IMR-90 (cell line): ENCODE measurements around the gene KLHL29. TPM values are rescaled to one million over a fixed set of nuclear protein-coding genes. Genes with fewer than 3 reads are reported as not detected.

Source experiments
- ATAC-seq: fragments of 200-7000 bp; cut with Tn5 transposase; 2 replicates; pipeline ENCODE4 v1.9.1; 2020; ENCODE audit warnings: low read depth, mild to moderate bottlenecking, moderate library complexity
- BruUV-seq: library from RNA; stranded (reverse); fragments of 400-500 nt; replicated peaks from 2 replicates; lab custom pipeline; 2021; lab: Mats Ljungman, UMichigan
- CTCF ChIA-PET: fragments of 300-600 bp; formaldehyde crosslinking; extraction: SDS; loops from one replicate; lab custom pipeline; 2021; ENCODE audit warnings: antibody characterized with exemption; lab: Yijun Ruan, JAX
- POLR2A ChIA-PET: fragments of 300-600 bp; sonication (Branson Sonifier 250); formaldehyde crosslinking; loops from one replicate; lab custom pipeline; 2022; ENCODE audit warnings: antibody characterized with exemption; ENCODE audit not compliant: unreplicated experiment; lab: Charles Lee
- DNase-seq: peaks from one replicate; pipeline ENCODE4 v3.0.0; 2013
- H2AFZ ChIP-seq: replicated peaks from 2 replicates; pipeline ENCODE3; 2013; ENCODE audit warnings: low read length, mild to moderate bottlenecking; ENCODE audit not compliant: poor library complexity
- H2AK5ac ChIP-seq: 2 replicates; pipeline ENCODE4 v1.6.1; 2013; ENCODE audit warnings: low read depth, low read length, inconsistent platforms
- H2AK9ac ChIP-seq: replicated peaks from 2 replicates; pipeline ENCODE3; 2013; ENCODE audit warnings: mild to moderate bottlenecking, low read depth, low read length, moderate library complexity; ENCODE audit not compliant: poor library complexity
- H2BK120ac ChIP-seq: 2 replicates; pipeline ENCODE4 v1.6.1; 2013; ENCODE audit warnings: low read depth, low read length, inconsistent platforms
- H2BK15ac ChIP-seq: 3 replicates; pipeline ENCODE4 v1.6.1; 2013; ENCODE audit warnings: low read depth, low read length, inconsistent platforms
- H2BK20ac ChIP-seq: 2 replicates; pipeline ENCODE4 v1.6.1; 2013; ENCODE audit warnings: low read depth, mild to moderate bottlenecking, inconsistent platforms, low read length, moderate library complexity
- H2BK5ac ChIP-seq: 2 replicates; pipeline ENCODE4 v1.6.1; 2013; ENCODE audit warnings: mild to moderate bottlenecking, low read depth, low read length, inconsistent platforms; ENCODE audit not compliant: poor library complexity, severe bottlenecking
- H3K14ac ChIP-seq: replicated peaks from 2 replicates; pipeline ENCODE4 v1.6.1; 2013; ENCODE audit warnings: low read depth, low read length, inconsistent platforms
- H3K18ac ChIP-seq: 2 replicates; pipeline ENCODE4 v1.6.1; 2013; ENCODE audit warnings: low read depth, low read length, control low read depth
- H3K23ac ChIP-seq: 2 replicates; pipeline ENCODE4 v1.6.1; 2013; ENCODE audit warnings: low read depth, low read length, inconsistent platforms
- H3K27ac ChIP-seq: 2 replicates; pipeline ENCODE4 v1.5.1; 2013; ENCODE audit warnings: mild to moderate bottlenecking, control low read depth, low read length; ENCODE audit not compliant: insufficient read depth
- H3K27me3 ChIP-seq: 2 replicates; pipeline ENCODE4 v1.6.1; 2013; ENCODE audit warnings: low read length; ENCODE audit not compliant: control insufficient read depth, insufficient read depth
- H3K36me3 ChIP-seq: 2 replicates; pipeline ENCODE4 v1.6.1; 2013; ENCODE audit warnings: low read length, mixed read lengths; ENCODE audit not compliant: control insufficient read depth, insufficient read depth
- H3K4ac ChIP-seq: 2 replicates; pipeline ENCODE4 v1.6.1; 2013; ENCODE audit warnings: low read depth, low read length, inconsistent platforms
- H3K4me1 ChIP-seq: 2 replicates; pipeline ENCODE4 v1.6.1; 2013; ENCODE audit warnings: low read length, mixed read lengths; ENCODE audit not compliant: control insufficient read depth, insufficient read depth
- H3K4me2 ChIP-seq: 2 replicates; pipeline ENCODE4 v1.6.1; 2013; ENCODE audit warnings: low read depth, mild to moderate bottlenecking, control low read depth, low read length, moderate library complexity
- H3K4me3 ChIP-seq: 2 replicates; pipeline ENCODE4 v1.5.1; 2013; ENCODE audit warnings: low read depth, mild to moderate bottlenecking, control low read depth, low read length, moderate library complexity; ENCODE audit not compliant: insufficient read depth
- H3K56ac ChIP-seq: 2 replicates; pipeline ENCODE4 v1.6.1; 2013; ENCODE audit warnings: low read length, inconsistent platforms; ENCODE audit not compliant: insufficient read depth; ENCODE audit errors: extremely low read depth
- H3K79me1 ChIP-seq, 2 experiments: 2 replicates each; pipeline ENCODE4 v1.6.1; 2013; ENCODE audit warnings: low read length in 2 of 2, inconsistent platforms in 1 of 2, low read depth in 1 of 2
- H3K9ac ChIP-seq: 2 replicates; pipeline ENCODE4 v1.6.1; 2013; ENCODE audit warnings: low read depth, low read length, control low read depth
- H3K9me1 ChIP-seq: 2 replicates; pipeline ENCODE4 v1.6.1; 2013; ENCODE audit warnings: low read length, inconsistent platforms; ENCODE audit not compliant: insufficient read depth
- H3K9me3 ChIP-seq: 2 replicates; pipeline ENCODE4 v1.6.1; 2013; ENCODE audit warnings: low read length; ENCODE audit not compliant: control insufficient read depth, insufficient read depth
- H4K20me1 ChIP-seq: 2 replicates; pipeline ENCODE4 v1.6.1; 2013; ENCODE audit warnings: low read length, inconsistent platforms; ENCODE audit not compliant: insufficient read depth
- H4K5ac ChIP-seq: 2 replicates; pipeline ENCODE4 v1.6.1; 2013; ENCODE audit warnings: mild to moderate bottlenecking, low read depth, low read length, control low read depth
- H4K8ac ChIP-seq, 2 experiments: 2 replicates each; pipeline ENCODE4 v1.6.1; 2013; ENCODE audit warnings: low read depth in 2 of 2, low read length in 2 of 2, control low read depth in 1 of 2, inconsistent platforms in 1 of 2
- H4K91ac ChIP-seq: 2 replicates; pipeline ENCODE4 v1.6.1; 2013; ENCODE audit warnings: low read depth, low read length, inconsistent platforms; ENCODE audit not compliant: insufficient read depth
- CTCF ChIP-seq: conservative IDR thresholded peaks from 2 replicates; pipeline ENCODE4 v1.5.1; 2012; ENCODE audit warnings: mild to moderate bottlenecking, low read depth, low read length, improper control_type of control experiment
- WGBS, 2 experiments: methylation state at CpG; one replicate each; pipeline versions ENCODE4 v1.1.5 to v1.1.7; 2013; ENCODE audit warnings: missing lambda C conversion rate in 2 of 2; ENCODE audit not compliant: insufficient read length in 1 of 2; ENCODE audit errors: extremely low coverage in 2 of 2; 5-methylcytosine and 5-hydroxymethylcytosine counted together
- dilution Hi-C: fragments of 300-500 bp; cut with HindIII; formaldehyde crosslinking; loops from one replicate; pipeline ENCODE4 v1.14.3; 2018; ENCODE audit warnings: low sequenced_read_pairs; ENCODE audit not compliant: unreplicated experiment
- in situ Hi-C: fragments of 300-500 bp; cut with MboI; formaldehyde crosslinking; loops from 3 replicates; pipeline ENCODE4 v1.14.3; 2019; ENCODE audit warnings: low sequenced_read_pairs, inconsistent platforms, mixed read lengths
- intact Hi-C: fragments of 100-400 bp; cut with micrococcal nuclease; formaldehyde crosslinking; loops from 2 replicates; pipeline ENCODE4 v1.10.0; 2022
- polyA plus RNA-seq, 3 experiments: library from polyadenylated mRNA; depleted of rRNA; stranded (reverse); fragments of >200 nt; gene quantifications; 2 replicates each; pipeline ENCODE4 v1.2.3, GENCODE V29; 2012; ENCODE audit warnings: low replicate concordance in 1 of 3
- total RNA-seq: library from RNA; depleted of rRNA; stranded (reverse); fragments of >200 nt; gene quantifications from 2 replicates; pipeline ENCODE4 v1.2.3, GENCODE V29; 2012
- TF ChIP-seq, protein P1 (sequence below): fragments of 150-350 bp; IDR thresholded peaks from 2 replicates; pipeline ENCODE4 v1.6.1; 2017; ENCODE audit warnings: mild to moderate bottlenecking, antibody characterized with exemption, low read length, low read depth

Gene KLHL29
- total and polyA plus RNA-seq, 2 of the 4 experiments (the other 2 are of a cell fraction): 2.0 to 8.0 TPM

GRCh38 chr2:23425338-23425871 is 40.4 kb downstream of the KLHL29 start:
- 0 out of 2 replicates have a peak overlapping the region, but pooled peaks have one; percentile 36 for H3K23ac ChIP-seq

More at GRCh38 chr2:23425338-23425871, 40.4 kb downstream of the KLHL29 start:
- ATAC-seq: no peak
- CTCF ChIA-PET: interaction anchor here (0.7 to 1.1 kb wide), 2 partner anchors 61 to 460 kb away, joined by 3 read pairs; no protein-coding TSS in a partner anchor
- H3K27ac ChIP-seq: peak overlapping the region; percentile 38; the same call in 1 of the 2 replicates
- peak overlapping the region; percentile 80 for H3K4ac ChIP-seq
- peak overlapping the region; percentile 68 for H2AK5ac ChIP-seq
- peak overlapping the region; percentile 78 for H4K91ac ChIP-seq
- H3K14ac ChIP-seq: peak overlapping the region; percentile 44; the same call in 1 of the 2 replicates
- no TSS peak for BruUV-seq
- 100% methylated on average over 3 of the region's 9 CpGs; no CpG with 5 or more reads in 1 of the 2 experiments for WGBS, 2 experiments
- no peaks in the 10 kb centered on the region for H3K36me3 ChIP-seq
- H3K4me3 ChIP-seq: no peak overlapping the region
- TF ChIP-seq, protein P1, sequence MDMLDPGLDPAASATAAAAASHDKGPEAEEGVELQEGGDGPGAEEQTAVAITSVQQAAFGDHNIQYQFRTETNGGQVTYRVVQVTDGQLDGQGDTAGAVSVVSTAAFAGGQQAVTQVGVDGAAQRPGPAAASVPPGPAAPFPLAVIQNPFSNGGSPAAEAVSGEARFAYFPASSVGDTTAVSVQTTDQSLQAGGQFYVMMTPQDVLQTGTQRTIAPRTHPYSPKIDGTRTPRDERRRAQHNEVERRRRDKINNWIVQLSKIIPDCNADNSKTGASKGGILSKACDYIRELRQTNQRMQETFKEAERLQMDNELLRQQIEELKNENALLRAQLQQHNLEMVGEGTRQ: 0 out of 2 replicates have a peak, but pooled peaks have one; percentile 9
- TF ChIP-seq CTCF: no peak
- dilution Hi-C loops: no loop called here
- H3K4me2 ChIP-seq: no peak overlapping the region
- peak overlapping the region; percentile 74; the same call in 1 of the 2 replicates for H3K18ac ChIP-seq
- peak overlapping the region; percentile 89 for H2BK120ac ChIP-seq
- 0 out of 2 replicates have a peak, but pooled peaks cover 3% of the 10 kb centered on the region for H4K20me1 ChIP-seq
- DNase-seq: no peak
- no peak overlapping the region for H3K9ac ChIP-seq
- in situ Hi-C loops: no loop called here
- H2BK5ac ChIP-seq: peak overlapping the region; percentile 51
- POLR2A ChIA-PET: no interaction called here
- H3K79me1 ChIP-seq: peaks cover 38 to 67% of the 10 kb centered on the region in 2 experiments
- intact Hi-C loops: no loop called here
- H3K4me1 ChIP-seq: peaks cover 34% of the 10 kb centered on the region
- no peak overlapping the region for H3K56ac ChIP-seq
- no peaks in the 10 kb centered on the region for H3K27me3 ChIP-seq
- H4K5ac ChIP-seq: peak overlapping the region; percentile 47; the same call in 1 of the 2 replicates
- H2BK20ac ChIP-seq: peak overlapping the region; percentile 61
- H3K9me3 ChIP-seq: no peaks in the 10 kb centered on the region
- H4K8ac ChIP-seq: peak overlapping the region in 1 of 2 experiments; percentile 37; a peak in 2 of 4 replicates
- H2AFZ ChIP-seq: no peak overlapping the region
- H2BK15ac ChIP-seq: 0 out of 3 replicates have a peak overlapping the region, but pooled peaks have one; percentile 6
- no peak overlapping the region for H2AK9ac ChIP-seq
- peaks cover 40% of the 10 kb centered on the region for H3K9me1 ChIP-seq
